H1 (cell line): Measurements from ENCODE around the gene IRS1. TPM values are rescaled to one million over a fixed set of nuclear protein-coding genes. Genes with fewer than 3 reads are reported as not detected.

ENCODE experiments used
- BCL11A ChIP-seq, 2 experiments: IDR thresholded peaks; one replicate each; pipeline ENCODE4 v1.6.1; 2011; ENCODE audit warnings: low read depth in 2 of 2, low read length in 2 of 2, mild to moderate bottlenecking in 2 of 2
- TCF12 ChIP-seq: IDR thresholded peaks from 2 replicates; pipeline ENCODE4 v1.6.1; 2011; ENCODE audit warnings: low read depth, mild to moderate bottlenecking, low read length
- polyA plus RNA-seq, 7 experiments: library from polyadenylated mRNA; depleted of rRNA in 3 of 7; stranded (reverse) in 5 of 7; unstranded in 2 of 7; fragments of >200 nt in 5 of 7; fragments of 200-250 nt in 2 of 7; gene quantifications; 1 replicate in 5 of 7; 2 replicates in 1 of 7; 4 replicates in 1 of 7; pipeline versions ENCODE4 v1.2.1 to v1.2.3, GENCODE V29; 2011 to 2013; ENCODE audit warnings: missing spikeins in 2 of 7, mixed read lengths in 2 of 7
- total RNA-seq: library from RNA; stranded (reverse); fragmentation: NEBNext Ultra II Directional; extraction: Animal tissue kit (Norgen Biotek cat#: 25700); gene quantifications from 2 replicates; pipeline ENCODE4 v1.2.1, GENCODE V29; 2021
- TF ChIP-seq, protein P1 (sequence below): IDR thresholded peaks from 2 replicates; pipeline ENCODE4 v1.6.1; 2012; ENCODE audit warnings: low read length, inconsistent platforms
- TF ChIP-seq, protein P2 (sequence below), 3 experiments: IDR thresholded peaks; 1 replicate in 2 of 3; 2 replicates in 1 of 3; pipeline versions ENCODE4 v1.5.1 to v1.6.1; 2011; ENCODE audit warnings: low read length in 3 of 3, mild to moderate bottlenecking in 3 of 3, inconsistent platforms in 2 of 3, low read depth in 1 of 3, moderate library complexity in 1 of 3; ENCODE audit not compliant: insufficient read depth in 1 of 3; ENCODE audit errors: control extremely low read depth in 1 of 3
- TF ChIP-seq, protein P3 (sequence below): IDR thresholded peaks from 2 replicates; pipeline ENCODE4 v1.6.1; 2012; ENCODE audit warnings: inconsistent platforms

The IRS1 gene
- total and polyA plus RNA-seq, 2 of the 8 experiments (the other 6 are each of a cell fraction or from before 2014, with no cell fraction given), result 9.1 to 26.9 TPM

DNA sequence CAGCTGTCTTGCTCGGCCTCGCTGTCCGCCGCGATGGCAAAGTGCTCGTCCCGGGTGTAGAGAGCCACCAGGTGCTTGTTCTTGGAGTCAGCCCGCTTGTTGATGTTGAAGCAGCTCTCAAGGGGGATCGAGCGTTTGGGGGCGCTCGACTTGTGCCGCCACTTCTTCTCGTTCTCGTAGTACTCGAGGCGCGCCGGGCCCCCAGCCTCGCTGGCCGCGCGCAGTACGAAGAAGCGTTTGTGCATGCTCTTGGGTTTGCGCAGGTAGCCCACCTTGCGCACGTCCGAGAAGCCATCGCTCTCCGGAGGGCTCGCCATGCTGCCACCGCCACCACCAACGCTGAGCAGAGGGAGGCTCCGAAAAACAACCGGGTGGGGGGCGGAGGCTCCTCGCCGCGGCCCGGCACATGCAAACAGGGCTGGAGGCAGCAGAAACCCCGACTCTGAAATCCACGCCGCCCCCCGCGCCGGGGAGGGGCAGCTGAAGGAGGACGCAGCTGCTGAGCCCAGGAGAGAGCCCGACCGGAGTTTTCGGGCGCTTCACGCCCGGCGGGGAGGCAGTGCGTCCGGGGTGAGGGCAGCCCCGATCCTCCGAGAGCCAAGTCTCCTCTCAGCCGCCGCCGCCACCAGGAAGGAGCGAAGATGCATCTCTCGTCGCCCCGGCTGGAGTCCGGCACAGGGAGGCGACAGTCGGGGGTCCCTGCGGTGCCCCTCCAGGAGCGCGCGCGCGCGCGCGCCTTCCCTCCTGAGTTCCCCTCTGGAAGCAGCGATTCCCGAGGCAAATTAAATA, 1.0 kb downstream of the IRS1 start (continued):
- TF ChIP-seq, protein P1, sequence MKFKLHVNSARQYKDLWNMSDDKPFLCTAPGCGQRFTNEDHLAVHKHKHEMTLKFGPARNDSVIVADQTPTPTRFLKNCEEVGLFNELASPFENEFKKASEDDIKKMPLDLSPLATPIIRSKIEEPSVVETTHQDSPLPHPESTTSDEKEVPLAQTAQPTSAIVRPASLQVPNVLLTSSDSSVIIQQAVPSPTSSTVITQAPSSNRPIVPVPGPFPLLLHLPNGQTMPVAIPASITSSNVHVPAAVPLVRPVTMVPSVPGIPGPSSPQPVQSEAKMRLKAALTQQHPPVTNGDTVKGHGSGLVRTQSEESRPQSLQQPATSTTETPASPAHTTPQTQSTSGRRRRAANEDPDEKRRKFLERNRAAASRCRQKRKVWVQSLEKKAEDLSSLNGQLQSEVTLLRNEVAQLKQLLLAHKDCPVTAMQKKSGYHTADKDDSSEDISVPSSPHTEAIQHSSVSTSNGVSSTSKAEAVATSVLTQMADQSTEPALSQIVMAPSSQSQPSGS, result no peak
- TF ChIP-seq, protein P2, sequence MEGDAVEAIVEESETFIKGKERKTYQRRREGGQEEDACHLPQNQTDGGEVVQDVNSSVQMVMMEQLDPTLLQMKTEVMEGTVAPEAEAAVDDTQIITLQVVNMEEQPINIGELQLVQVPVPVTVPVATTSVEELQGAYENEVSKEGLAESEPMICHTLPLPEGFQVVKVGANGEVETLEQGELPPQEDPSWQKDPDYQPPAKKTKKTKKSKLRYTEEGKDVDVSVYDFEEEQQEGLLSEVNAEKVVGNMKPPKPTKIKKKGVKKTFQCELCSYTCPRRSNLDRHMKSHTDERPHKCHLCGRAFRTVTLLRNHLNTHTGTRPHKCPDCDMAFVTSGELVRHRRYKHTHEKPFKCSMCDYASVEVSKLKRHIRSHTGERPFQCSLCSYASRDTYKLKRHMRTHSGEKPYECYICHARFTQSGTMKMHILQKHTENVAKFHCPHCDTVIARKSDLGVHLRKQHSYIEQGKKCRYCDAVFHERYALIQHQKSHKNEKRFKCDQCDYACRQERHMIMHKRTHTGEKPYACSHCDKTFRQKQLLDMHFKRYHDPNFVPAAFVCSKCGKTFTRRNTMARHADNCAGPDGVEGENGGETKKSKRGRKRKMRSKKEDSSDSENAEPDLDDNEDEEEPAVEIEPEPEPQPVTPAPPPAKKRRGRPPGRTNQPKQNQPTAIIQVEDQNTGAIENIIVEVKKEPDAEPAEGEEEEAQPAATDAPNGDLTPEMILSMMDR (IDR thresholded peaks at IDR 0.05; ENCODE audit: control extremely low read depth in 1 of 3, insufficient read depth in 1 of 3, low read depth in 1 of 3, low read length in 3 of 3), result peak in 2 of 3 experiments; percentile 35 to 44; a peak in 3 of 4 replicates
- no peak for TF ChIP-seq BCL11A (IDR thresholded peaks at IDR 0.05; ENCODE audit: low read depth in 2 of 2, low read length in 2 of 2)
- TF ChIP-seq TCF12, result no peak
- TF ChIP-seq, protein P3, sequence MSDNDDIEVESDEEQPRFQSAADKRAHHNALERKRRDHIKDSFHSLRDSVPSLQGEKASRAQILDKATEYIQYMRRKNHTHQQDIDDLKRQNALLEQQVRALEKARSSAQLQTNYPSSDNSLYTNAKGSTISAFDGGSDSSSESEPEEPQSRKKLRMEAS, result peak; percentile 90
